BLaER1 (cell line): ENCODE results near the gene ITGA2.

Experiments used
- H3K27ac ChIP-seq: shearing (Covaris generic); formaldehyde crosslinking; 2 replicates; pipeline ENCODE4 v1.8.1; 2022
- H3K27me3 ChIP-seq: shearing (Covaris generic); formaldehyde crosslinking; 2 replicates; pipeline ENCODE4 v1.8.1; 2022
- H3K36me3 ChIP-seq: shearing (Covaris generic); formaldehyde crosslinking; 2 replicates; pipeline ENCODE4 v1.8.1; 2022
- H3K4me1 ChIP-seq: shearing (Covaris generic); formaldehyde crosslinking; 2 replicates; pipeline ENCODE4 v1.8.1; 2022
- H3K4me2 ChIP-seq: shearing (Covaris generic); formaldehyde crosslinking; 2 replicates; pipeline ENCODE4 v1.8.1; 2022
- H3K4me3 ChIP-seq: shearing (Covaris generic); formaldehyde crosslinking; 2 replicates; pipeline ENCODE4 v1.8.1; 2022
- H3K9ac ChIP-seq: shearing (Covaris generic); formaldehyde crosslinking; 2 replicates; pipeline ENCODE4 v1.8.1; 2022
- H3K9me3 ChIP-seq: shearing (Covaris generic); formaldehyde crosslinking; 2 replicates; pipeline ENCODE4 v1.8.1; 2022
- H4K20me1 ChIP-seq: shearing (Covaris generic); formaldehyde crosslinking; 2 replicates; pipeline ENCODE4 v1.8.1; 2022
- Cebpa-rat ChIP-seq: shearing (Covaris generic); IDR thresholded peaks from 2 replicates; pipeline ENCODE4 v1.8.1; 2022

The ITGA2 gene

GRCh38 chr5:53069626-53070025, 80.5 kb downstream of the ITGA2 start:
- Histone ChIP-seq H3K27ac (no peak overlapping the region), H3K4me2 (no peak overlapping the region), H3K4me3 (no peak overlapping the region), H3K36me3 (no peaks in the 10 kb centered on the region), H3K27me3 (no peaks in the 10 kb centered on the region), H3K9ac (no peak overlapping the region), H3K9me3 (no peaks in the 10 kb centered on the region), H3K4me1 (0 out of 2 replicates have a peak, but pooled peaks cover 2% of the 10 kb centered on the region), H4K20me1 (no peaks in the 10 kb centered on the region)
- TF ChIP-seq Cebpa-rat = no peak

GRCh38 chr5:53071298-53071697, 82.1 kb downstream of the ITGA2 start:
- Histone ChIP-seq H3K4me2 (no peak overlapping the region), H3K9ac (no peak overlapping the region), H3K27ac (no peak overlapping the region), H3K4me3 (no peak overlapping the region), H3K36me3 (no peaks in the 10 kb centered on the region), H4K20me1 (no peaks in the 10 kb centered on the region), H3K4me1 (no peaks in the 10 kb centered on the region), H3K27me3 (no peaks in the 10 kb centered on the region), H3K9me3 (no peaks in the 10 kb centered on the region)
- TF ChIP-seq Cebpa-rat = no peak

GRCh38 chr5:53071738-53072137, 82.6 kb downstream of the ITGA2 start:
- Histone ChIP-seq H3K4me1 (no peaks in the 10 kb centered on the region), H3K9ac (no peak overlapping the region), H3K27me3 (no peaks in the 10 kb centered on the region), H3K36me3 (no peaks in the 10 kb centered on the region), H4K20me1 (no peaks in the 10 kb centered on the region), H3K4me2 (no peak overlapping the region), H3K27ac (no peak overlapping the region), H3K9me3 (no peaks in the 10 kb centered on the region), H3K4me3 (no peak overlapping the region)
- no peak for TF ChIP-seq Cebpa-rat

- H3K9me3 ChIP-seq = no peaks in the 10 kb centered on the region
- TF ChIP-seq Cebpa-rat = no peak
- H3K36me3 ChIP-seq = no peaks in the 10 kb centered on the region
- H3K27ac ChIP-seq = no peak overlapping the region
- no peak overlapping the region for H3K9ac ChIP-seq
- no peaks in the 10 kb centered on the region for H3K4me1 ChIP-seq
- H4K20me1 ChIP-seq = no peaks in the 10 kb centered on the region
- H3K4me2 ChIP-seq = no peak overlapping the region
- H3K4me3 ChIP-seq = no peak overlapping the region
- H3K27me3 ChIP-seq = no peaks in the 10 kb centered on the region
Measured at GRCh38 chr5:53073348-53073747, 84.2 kb downstream of the ITGA2 start.

- no peak for TF ChIP-seq Cebpa-rat
- H3K36me3 ChIP-seq = no peaks in the 10 kb centered on the region
Measured at GRCh38 chr5:53076014-53076583, 86.9 kb downstream of the ITGA2 start.

GRCh38 chr5:53080271-53080670, 91.1 kb downstream of the ITGA2 start:
- peaks cover 6% of the 10 kb centered on the region; the same call in 1 of the 2 replicates for H3K4me1 ChIP-seq
- no peak for TF ChIP-seq Cebpa-rat

More at GRCh38 chr5:53076014-53076583, 86.9 kb downstream of the ITGA2 start:
- no peak overlapping the region for H3K4me3 ChIP-seq
- H3K9me3 ChIP-seq = no peaks in the 10 kb centered on the region
- no peaks in the 10 kb centered on the region for H3K4me1 ChIP-seq
- H3K9ac ChIP-seq = no peak overlapping the region
- H3K27me3 ChIP-seq = no peaks in the 10 kb centered on the region
- no peaks in the 10 kb centered on the region for H4K20me1 ChIP-seq
- no peak overlapping the region for H3K4me2 ChIP-seq
- no peak overlapping the region for H3K27ac ChIP-seq

GRCh38 chr5:53083927-53084326, 94.8 kb downstream of the ITGA2 start:
- Histone ChIP-seq H3K36me3 (no peaks in the 10 kb centered on the region), H3K4me1 (peaks cover 6% of the 10 kb centered on the region; the same call in 1 of the 2 replicates), H3K27ac (no peak overlapping the region), H3K4me3 (no peak overlapping the region), H3K9me3 (no peaks in the 10 kb centered on the region), H4K20me1 (no peaks in the 10 kb centered on the region), H3K9ac (no peak overlapping the region), H3K4me2 (no peak overlapping the region), H3K27me3 (no peaks in the 10 kb centered on the region)
- no peak for TF ChIP-seq Cebpa-rat

More at GRCh38 chr5:53080271-53080670, 91.1 kb downstream of the ITGA2 start:
- Histone ChIP-seq H3K9me3 (no peaks in the 10 kb centered on the region), H3K9ac (no peak overlapping the region), H3K27ac (no peak overlapping the region), H3K27me3 (no peaks in the 10 kb centered on the region), H4K20me1 (no peaks in the 10 kb centered on the region), H3K4me3 (no peak overlapping the region), H3K4me2 (no peak overlapping the region), H3K36me3 (no peaks in the 10 kb centered on the region)

- Histone ChIP-seq H3K36me3 (no peaks in the 10 kb centered on the region), H3K9ac (no peak overlapping the region), H3K27me3 (no peaks in the 10 kb centered on the region), H3K9me3 (no peaks in the 10 kb centered on the region), H3K4me3 (no peak overlapping the region), H3K4me2 (no peak overlapping the region), H3K27ac (no peak overlapping the region), H4K20me1 (no peaks in the 10 kb centered on the region), H3K4me1 (peaks cover 13% of the 10 kb centered on the region)
- no peak for TF ChIP-seq Cebpa-rat
Measured at GRCh38 chr5:53084546-53085255, 95.5 kb downstream of the ITGA2 start.

GRCh38 chr5:53087171-53087570, 98.0 kb downstream of the ITGA2 start:
- Histone ChIP-seq H3K27me3 (no peaks in the 10 kb centered on the region), H3K4me1 (peaks cover 19% of the 10 kb centered on the region), H3K36me3 (no peaks in the 10 kb centered on the region), H3K9me3 (no peaks in the 10 kb centered on the region), H4K20me1 (no peaks in the 10 kb centered on the region), H3K27ac (no peak overlapping the region), H3K4me3 (no peak overlapping the region), H3K4me2 (no peak overlapping the region), H3K9ac (no peak overlapping the region)
- TF ChIP-seq Cebpa-rat = no peak

GRCh38 chr5:53087621-53088121, 98.5 kb downstream of the ITGA2 start:
- peaks cover 19% of the 10 kb centered on the region for H3K4me1 ChIP-seq
- TF ChIP-seq Cebpa-rat = no peak
- no peaks in the 10 kb centered on the region for H4K20me1 ChIP-seq

More at GRCh38 chr5:53087621-53088121, 98.5 kb downstream of the ITGA2 start:
- Histone ChIP-seq H3K4me3 (no peak overlapping the region), H3K9ac (no peak overlapping the region), H3K27me3 (no peaks in the 10 kb centered on the region), H3K27ac (no peak overlapping the region), H3K4me2 (no peak overlapping the region), H3K36me3 (no peaks in the 10 kb centered on the region), H3K9me3 (no peaks in the 10 kb centered on the region)
